Femur (tissue), 1 donor: Measurements from ENCODE around the gene COX14.
A peak's percentile ranks its signal among the peaks of the same experiment; 100 is the strongest.

Experiments used
- DNase-seq: peaks from one replicate; pipeline ENCODE4 v3.0.0-alpha.2; 2017

Gene COX14

GRCh38 chr12:50085615-50086072 lies 26.4 kb upstream of the COX14 start:
- no peak for DNase-seq

- DNase-seq, result no peak
Measured at GRCh38 chr12:50086148-50086547, 25.9 kb upstream of the COX14 start.

- no peak for DNase-seq
Measured at GRCh38 chr12:50087151-50087550, 24.9 kb upstream of the COX14 start.

GRCh38 chr12:50087995-50088394 lies 24.0 kb upstream of the COX14 start:
- no peak for DNase-seq

- DNase-seq, result no peak
Measured at GRCh38 chr12:50088577-50089335, 23.3 kb upstream of the COX14 start.

GRCh38 chr12:50089730-50090129 lies 22.3 kb upstream of the COX14 start:
- DNase-seq, result no peak

GRCh38 chr12:50090391-50090790 lies 21.6 kb upstream of the COX14 start:
- no peak for DNase-seq

GRCh38 chr12:50097952-50098351 lies 14.1 kb upstream of the COX14 start:
- DNase-seq, result no peak

- DNase-seq, result no peak
Measured at GRCh38 chr12:50099302-50100008, 12.6 kb upstream of the COX14 start.

GRCh38 chr12:50100561-50100960 lies 11.5 kb upstream of the COX14 start:
- DNase-seq, result no peak

- no peak for DNase-seq
Measured at GRCh38 chr12:50101663-50102062, 10.4 kb upstream of the COX14 start.

GRCh38 chr12:50102131-50102531 lies 9.9 kb upstream of the COX14 start:
- no peak for DNase-seq

- DNase-seq, result no peak
Measured at GRCh38 chr12:50102646-50103309, 9.3 kb upstream of the COX14 start.

GRCh38 chr12:50103351-50103750 lies 8.7 kb upstream of the COX14 start:
- DNase-seq, result no peak

- DNase-seq, result peak; percentile 61
Measured at GRCh38 chr12:50103767-50104321, 8.2 kb upstream of the COX14 start, which contains the start of gene GPD1. Gene GPD1 (plus strand): TSS chr12:50104008. CDS start chr12:50104051, 43 bp downstream.

- DNase-seq, result peak; percentile 50
Measured at GRCh38 chr12:50104417-50105366, 7.3 kb upstream of the COX14 start.

GRCh38 chr12:50105913-50106450 lies 6.1 kb upstream of the COX14 start:
- DNase-seq, result no peak

GRCh38 chr12:50106907-50107306 lies 5.1 kb upstream of the COX14 start:
- DNase-seq, result no peak

- DNase-seq, result no peak
Measured at GRCh38 chr12:50107416-50108268, 4.4 kb upstream of the COX14 start.

- DNase-seq, result no peak
Measured at GRCh38 chr12:50109319-50109718, 2.7 kb upstream of the COX14 start.
